MV-4-11 (cell line): ENCODE measurements around the gene CCDC157.

Experiments used
- DNase-seq: peaks from one replicate; lab custom pipeline; 2025; lab: John Stamatoyannopoulos, UW

Gene CCDC157

DNA sequence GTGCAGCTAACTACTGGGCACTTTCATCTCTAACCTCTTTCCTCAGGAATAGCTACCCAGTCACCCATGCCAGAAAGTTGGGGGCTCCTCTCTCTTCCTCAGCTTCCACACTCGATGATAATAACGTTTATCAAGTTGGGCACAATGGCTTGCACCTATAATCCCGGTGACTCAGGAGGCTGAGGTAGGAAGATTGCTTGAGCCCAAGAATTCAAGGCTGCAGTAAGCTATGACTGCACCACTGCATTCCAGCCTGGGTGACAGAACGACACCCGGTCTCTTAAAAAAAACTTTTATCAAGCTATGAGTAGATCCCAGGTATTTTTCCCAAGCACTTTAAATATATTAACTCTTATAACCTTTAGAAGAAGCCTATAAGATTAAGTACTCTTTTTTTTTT, 2.2 kb upstream of the CCDC157 start:
- DNase-seq, result no peak

DNA sequence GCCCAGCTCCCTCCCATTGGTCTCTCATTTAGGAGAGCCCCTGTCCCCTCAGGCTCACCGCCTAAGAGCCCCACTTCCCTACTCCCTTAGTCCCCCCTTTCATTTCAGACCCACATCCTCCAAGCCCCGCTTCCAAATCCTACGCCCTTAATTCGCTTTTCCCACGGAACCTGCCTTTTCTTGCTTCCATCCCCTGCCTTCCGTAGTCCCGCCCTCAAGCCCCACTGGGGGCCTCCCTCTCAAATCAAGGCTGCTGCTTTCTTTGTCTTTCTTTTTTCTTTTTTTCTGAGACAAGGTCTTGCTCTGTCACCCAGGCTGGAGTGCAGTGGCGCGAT, 396 bp downstream of the CCDC157 start:
- no peak for DNase-seq

DNA sequence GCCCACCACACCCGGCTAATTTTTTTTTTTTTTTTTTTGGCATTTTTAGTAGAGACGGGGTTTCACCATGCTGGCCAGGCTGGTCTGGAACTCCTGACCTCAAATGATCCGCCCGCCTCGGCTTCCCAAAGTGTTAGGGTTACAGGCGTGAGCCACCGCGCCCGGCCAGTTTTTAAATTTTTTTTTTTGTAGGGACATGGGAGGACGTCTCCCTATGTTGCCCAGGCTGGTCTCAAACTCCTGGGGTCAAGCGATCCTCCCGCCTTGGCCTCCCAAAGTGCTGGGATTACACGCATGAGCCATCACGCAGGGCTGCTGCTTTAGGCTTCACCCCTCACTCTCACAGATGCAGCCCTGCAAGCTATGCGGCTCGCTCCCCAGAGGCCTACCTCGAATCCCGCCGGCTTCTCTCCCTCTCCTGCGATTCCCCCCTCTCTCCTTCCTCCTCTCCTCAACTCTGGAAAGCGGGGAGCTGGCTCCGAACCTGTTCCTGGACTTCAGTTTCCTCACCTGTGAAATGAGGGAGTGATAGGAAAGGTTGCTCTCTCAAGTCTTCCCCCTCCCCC, 926 bp downstream of the CCDC157 start:
- no peak for DNase-seq

DNA sequence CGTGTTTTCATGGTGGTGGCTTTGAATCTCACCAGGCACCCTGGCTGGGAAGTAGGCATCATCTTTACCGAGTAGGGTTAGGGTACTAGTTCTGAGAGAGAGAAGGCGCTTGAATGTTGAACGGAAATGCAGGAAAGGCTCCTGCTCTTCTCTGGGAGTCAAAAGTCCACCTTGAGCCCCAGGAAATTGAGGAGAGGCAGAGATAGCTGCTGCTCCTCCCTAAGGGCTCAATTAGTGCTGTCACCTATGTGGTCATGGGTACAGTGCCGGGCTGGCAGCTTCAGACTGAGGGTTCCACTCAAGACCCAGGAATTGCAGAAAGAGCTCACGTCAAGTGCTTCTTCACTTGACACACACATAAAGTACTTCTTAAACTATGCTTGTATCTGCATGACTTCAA, 1.7 kb downstream of the CCDC157 start:
- DNase-seq, result no peak

DNA sequence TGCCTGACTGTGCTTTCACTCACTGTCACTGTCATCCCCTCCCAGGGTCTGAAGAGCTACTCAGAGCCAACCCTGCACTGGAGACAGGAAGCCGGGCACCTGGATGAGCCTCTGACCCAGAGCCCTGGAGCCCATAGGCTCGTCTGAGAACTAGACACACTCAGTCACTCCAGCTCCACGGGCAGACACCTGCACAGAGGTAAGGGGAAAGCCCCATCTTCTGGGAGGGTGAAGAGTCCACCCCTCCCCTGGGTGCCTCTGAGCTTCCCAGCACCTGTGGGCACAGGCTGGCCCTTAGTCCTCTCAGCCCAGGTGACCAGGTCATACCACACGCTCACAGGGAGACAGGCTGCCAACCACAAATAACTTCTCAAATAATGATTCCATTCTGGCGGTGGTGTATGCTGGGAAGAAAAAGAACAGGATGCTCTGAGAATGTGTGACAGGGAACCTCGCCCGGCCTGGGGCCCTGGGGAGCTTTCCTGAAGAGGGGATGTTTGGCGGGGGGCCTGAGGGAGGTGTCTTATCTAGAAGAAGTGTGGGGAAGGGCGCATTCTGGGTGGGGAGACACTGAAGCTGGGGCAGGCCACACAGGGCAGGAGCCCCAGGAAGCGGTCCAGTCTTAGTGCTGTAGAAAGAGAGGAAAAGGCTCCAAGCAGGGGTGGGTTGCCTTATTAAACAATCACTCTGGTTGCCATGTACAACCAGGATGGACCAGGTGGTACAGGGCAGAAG, 5.3 kb downstream of the CCDC157 start:
- no peak for DNase-seq

DNA sequence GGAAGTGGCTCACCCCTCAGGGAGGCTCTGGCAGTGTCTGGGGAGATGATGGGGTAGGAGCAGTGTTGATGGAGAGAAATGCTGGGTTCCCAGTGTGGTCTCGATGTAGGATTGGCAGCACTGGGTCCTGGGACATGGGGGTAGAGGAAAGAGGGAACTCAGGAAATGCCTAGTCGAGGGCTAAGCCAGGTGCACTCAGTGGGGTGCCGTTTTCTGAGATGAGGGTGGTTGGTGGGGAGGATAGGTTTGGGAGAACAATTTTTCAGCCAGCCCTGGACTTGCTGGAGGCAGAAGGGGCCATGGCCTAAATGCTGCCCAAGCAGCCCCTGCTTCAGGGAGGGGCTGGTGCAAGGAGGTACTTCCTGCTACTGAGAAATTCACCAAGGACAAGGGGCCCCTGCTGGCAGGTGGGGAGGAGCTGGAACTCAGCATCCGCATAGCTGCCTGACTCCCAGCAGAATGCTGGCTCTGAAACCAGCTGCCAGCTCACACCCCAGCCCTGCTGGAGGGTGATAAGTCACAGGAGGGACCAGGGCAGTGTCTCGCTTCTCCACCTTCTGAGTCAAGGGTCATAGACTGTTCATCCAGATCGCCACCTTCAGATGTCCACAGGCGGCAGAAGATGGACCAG, 6.0 kb downstream of the CCDC157 start:
- DNase-seq, result no peak

DNA sequence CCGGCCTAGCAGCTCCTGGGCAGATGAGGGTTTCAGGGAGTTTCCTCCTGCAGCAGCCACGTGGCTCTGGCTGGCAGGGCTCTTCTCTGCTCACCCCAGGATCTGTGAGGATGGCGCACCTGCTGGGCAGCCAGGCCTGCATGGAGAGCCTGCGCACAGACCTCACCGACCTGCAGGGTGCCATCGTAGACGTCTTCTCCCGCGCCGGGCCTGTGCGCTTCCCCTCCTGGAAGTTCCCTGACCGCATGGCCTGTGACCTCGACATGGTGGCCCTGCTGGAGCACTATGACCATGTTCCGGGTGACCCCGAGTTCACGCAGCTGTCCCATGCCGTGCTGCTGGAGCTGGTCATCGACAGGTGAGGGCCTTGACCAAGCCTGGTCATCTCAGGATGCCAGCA, 9.1 kb downstream of the CCDC157 start:
- DNase-seq, result no peak

DNA sequence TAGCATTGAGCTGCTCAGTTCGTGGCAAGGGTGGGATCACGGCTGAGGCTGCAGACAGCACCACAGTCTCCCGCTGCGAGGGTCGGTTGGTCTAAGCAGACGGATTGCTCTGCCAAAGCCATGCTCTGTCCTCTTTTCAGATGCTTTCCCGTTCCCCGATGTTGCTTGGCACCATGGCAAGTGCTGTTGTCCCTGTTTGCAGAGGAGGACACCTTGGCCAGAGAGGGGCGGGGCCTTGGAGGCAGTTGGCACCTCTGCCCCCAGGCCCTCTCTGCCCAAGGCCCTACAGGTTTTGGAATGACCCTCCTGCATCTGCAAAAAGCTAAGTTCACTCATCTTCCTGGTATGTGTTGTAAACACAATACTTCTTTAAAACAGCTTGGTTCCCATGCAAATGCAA, 11.6 kb downstream of the CCDC157 start:
- no peak for DNase-seq

DNA sequence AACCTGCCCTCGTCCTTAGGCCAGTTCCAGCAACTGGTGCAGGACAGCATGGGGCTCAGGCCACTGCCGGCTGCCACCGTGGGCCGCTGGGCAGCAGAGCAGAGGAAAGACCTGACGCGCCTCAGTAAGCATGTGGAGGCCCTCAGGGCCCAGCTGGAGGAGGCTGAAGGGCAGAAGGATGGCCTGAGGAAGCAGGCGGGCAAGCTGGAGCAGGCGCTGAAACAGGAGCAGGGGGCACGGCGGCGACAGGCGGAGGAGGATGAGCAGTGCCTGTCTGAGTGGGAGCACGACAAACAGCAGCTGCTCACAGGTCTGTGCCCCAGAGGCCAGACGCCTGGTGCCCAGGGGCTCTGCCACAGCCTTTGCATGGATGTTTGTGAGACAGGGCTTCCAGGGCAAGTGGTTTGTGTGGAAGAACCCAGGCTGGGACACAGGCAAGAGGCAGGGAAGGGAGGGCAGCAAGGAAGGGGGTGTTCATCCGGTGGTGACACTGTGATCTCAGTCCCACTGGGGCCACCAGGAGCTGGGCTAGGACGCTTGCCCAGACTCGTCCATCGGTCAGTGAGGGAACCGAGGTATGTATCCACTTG, 13.9 kb downstream of the CCDC157 start:
- no peak for DNase-seq

DNA sequence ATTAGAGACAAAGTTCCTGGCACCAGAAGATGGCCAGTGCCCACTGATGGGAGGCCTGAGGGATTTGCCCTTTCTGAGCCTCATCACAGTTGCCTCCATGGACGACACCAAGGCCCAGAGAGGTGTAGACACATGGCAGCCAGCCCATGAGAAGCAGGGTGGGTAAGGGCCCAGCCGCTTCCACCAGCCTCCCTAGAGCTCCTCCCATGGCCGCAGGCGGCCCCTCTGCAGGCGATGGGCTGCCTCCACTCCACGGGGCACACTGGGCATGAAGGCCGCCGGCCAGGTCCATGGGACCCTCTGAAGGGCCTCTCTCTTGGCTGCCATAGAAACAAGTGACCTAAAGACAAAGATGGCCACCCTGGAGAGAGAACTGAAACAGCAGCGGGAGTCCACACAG, 14.5 kb downstream of the CCDC157 start:
- no peak for DNase-seq

DNA sequence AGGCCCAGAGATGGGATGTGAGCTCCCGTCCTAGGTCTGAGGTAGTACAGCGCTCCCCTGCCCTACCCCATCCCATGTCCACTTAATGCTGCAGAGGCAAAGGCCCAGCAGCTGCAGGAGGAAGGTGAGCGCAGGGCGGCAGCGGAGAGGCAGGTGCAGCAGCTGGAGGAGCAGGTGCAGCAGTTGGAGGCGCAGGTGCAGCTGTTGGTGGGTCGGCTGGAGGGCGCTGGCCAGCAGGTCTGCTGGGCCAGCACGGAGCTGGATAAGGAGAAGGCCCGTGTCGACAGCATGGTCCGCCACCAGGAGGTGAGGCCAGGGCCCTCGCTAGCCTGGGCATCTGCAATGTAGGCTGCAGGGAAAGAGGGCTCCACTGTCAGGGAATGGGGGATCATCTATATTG, 15.2 kb downstream of the CCDC157 start:
- DNase-seq, result no peak

DNA sequence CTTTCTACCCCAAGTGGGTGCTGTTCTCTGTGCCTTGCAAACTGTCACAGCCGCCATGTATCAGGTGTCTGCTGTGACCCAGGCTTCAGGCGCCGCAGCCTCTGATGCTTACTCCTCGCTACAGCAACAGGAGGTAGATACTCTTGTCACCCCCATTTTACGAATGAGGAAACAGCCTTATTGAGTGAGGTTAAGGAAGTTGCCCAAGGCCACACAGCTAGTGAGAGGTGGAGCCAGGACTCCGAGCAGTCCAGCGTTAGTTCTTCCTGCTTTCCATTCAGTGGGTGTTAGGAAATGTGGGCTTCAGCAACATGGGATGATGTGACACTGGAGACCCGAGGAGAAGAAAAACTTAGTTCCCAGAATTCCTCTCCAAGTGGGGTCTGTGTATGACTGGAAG, 16.1 kb downstream of the CCDC157 start:
- peak; percentile 84 for DNase-seq

DNA sequence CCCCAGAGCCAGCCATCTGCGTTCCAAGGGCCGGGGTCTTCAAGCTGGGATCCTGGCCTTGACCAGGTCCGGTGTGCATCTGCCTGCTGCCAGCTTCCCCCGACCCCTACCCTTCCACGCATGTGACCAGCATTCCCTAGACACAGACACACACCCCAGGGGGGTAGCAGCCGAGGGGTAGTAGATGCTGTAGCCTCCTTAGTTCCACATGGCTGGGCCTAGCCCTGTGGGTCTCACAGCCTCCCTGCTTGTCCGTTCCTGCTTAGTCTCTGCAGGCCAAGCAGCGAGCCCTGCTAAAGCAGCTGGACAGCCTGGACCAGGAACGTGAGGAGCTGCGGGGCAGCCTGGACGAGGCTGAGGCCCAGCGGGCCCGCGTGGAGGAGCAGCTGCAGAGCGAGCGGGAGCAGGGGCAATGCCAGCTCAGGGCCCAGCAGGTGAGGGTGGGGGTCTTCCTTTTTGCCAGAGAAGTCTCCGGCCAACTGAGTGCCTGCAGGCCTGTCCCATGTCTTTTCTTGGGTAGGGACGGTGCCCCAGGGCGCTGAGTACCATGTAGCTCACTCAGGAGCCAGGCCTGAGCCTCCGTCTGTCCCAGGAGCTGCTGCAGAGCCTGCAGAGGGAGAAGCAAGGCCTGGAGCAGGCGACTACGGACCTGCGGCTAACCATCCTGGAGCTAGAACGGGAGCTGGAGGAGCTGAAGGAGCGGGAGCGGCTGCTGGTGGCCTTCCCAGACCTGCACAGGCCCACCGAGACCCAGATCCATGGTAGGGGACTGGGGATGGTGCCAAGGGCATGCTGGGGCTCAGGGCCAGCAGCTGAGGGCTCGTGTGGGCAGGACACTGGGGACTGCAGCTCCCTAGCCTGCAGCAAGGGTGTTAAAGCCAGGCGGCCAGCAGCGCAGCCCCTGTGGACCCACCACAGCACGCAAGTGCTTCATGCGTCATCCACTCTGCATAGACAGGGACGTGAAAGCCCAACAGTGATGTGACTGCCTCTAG, 16.8 kb downstream of the CCDC157 start:
- no peak for DNase-seq

DNA sequence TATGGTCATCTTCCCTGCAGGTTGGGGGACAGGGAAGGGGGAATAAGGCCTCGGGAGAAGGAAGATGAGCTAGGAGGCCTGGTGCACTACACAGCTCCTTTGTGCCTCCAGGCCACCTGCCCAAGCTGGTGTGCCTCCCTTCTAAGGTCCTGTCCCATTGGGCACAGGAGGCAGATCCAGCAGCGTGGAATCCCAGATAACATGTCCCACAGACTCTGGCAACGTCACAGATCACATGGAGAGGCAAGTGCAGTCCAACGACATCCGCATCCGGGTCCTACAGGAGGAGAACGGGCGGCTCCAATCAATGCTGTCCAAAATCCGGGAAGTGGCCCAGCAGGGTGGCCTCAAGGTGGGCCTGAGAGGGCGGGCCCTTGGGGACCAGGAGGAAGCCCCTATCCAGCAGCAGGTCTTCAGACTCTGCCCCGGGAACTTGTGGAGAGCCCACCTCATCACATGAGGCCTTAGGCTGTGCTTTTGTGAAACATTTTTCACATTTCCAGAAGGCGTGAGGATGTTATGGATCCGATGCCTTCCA, 18.6 kb downstream of the CCDC157 start:
- no peak for DNase-seq

DNA sequence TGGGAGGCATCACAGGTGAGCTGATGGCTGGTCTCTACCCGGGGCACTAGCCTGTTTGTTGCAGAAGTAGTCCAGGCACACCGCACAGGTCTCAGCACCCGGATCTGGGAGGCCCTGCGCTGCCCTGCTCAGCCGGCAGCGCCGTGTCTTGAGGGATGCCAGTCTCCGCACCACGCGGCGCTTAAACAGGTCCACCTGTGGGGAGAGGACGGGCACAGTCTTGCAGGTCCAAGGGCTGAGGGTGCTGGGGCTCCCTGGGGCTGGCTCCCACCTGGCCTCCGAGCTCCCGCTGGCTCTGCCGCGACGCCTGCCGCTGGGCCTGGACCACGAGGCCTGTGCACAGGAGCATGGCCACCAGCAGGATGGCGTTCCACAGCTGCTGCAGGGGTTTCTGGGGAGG, 23.2 kb downstream of the CCDC157 start:
- DNase-seq, result no peak

DNA sequence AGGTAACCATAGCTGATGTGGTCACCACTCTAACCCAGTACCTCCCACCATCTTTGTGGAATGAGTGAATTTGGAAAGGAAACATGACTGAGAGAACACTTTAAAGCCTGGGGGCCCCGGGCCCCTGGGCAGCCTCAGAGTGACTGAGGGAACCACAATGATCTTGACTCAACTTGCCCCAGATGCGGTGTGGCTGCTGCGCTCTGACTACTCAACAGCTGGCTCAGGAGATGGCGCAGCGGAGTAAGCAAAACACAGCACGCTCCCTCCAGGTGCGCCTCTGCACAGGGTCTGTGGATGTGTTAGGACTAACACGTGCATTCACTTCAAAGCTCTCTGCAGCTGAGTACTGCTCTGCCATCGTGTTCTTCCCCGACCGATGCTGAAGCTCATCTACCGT, 24.5 kb downstream of the CCDC157 start:
- DNase-seq, result no peak

DNA sequence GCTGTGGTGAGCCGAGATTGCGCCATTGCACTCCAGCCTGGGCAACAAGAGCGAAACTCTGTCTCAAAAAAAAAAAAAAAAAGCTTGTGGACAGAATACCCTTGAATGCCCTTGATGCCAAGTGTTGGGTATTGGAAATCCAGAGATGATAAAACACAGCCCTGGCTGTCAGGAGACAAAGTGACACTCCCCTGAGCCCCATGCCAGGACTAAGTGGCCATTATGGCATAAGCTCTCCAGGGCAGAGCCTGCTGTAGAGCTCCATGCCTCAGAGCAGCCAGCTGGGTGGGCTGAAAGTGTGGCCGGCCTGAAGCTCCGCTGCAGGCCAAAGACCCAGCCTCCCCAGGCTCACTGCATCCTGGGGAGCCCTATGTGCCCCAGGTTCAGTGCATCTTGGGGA, 25.5 kb downstream of the CCDC157 start:
- no peak for DNase-seq

DNA sequence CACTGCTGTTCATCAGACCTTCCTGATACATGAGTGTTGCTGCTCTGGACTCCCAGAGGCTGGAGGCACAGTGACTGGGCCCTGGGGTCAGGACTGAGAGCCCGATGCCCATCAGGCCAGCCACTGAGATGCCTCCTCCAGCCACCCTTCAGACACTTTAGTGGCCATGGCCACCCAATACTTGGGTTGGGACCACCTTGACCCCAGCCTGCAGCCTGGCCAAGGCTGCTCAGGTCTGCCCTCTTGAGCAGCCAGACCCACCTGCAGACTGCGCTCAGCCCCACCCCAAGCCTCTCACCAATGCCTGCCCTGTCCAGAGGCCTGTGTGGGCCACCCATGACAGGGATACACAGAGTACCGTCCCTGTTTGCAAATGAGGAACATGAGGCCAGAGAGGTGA, 26.3 kb downstream of the CCDC157 start:
- DNase-seq, result no peak

DNA sequence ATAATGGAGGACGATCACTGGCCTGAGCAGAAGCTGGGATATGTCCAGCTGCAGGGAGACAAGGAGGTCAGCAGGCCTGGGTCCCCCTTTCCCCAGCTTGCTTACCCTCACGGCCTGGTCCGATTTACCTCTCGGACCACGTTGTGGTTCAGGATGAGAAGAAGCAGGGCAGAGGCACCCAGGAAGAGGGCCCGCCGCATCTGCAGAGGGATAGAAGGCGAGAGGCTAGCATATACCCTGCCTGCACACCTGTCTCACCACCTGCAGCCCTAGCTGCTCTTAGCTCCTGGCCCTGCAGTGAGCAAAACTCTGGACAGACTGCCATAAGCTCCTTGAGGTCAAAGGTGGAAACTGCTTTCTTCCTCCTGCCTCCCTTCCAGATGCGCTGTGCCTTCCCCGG, 29.1 kb downstream of the CCDC157 start:
- no peak for DNase-seq

DNA sequence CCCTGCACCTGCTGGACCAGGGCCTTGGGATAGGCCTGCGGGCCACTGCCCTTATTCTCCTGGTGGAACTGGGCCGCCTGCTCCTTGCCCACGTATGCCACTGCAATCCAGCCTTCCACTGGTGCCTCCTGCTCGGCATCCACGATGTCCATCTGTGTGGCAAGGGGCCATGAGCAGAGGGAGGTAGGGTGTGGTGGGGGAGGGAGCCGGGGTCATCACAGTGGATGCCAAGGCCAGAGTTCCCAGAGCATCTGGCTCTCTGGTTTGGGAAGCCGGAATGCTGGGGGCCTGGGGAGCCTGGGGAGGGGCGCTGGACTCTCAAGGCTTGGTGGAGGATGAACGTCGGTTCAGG, 29.8 kb downstream of the CCDC157 start:
- DNase-seq, result no peak

DNA sequence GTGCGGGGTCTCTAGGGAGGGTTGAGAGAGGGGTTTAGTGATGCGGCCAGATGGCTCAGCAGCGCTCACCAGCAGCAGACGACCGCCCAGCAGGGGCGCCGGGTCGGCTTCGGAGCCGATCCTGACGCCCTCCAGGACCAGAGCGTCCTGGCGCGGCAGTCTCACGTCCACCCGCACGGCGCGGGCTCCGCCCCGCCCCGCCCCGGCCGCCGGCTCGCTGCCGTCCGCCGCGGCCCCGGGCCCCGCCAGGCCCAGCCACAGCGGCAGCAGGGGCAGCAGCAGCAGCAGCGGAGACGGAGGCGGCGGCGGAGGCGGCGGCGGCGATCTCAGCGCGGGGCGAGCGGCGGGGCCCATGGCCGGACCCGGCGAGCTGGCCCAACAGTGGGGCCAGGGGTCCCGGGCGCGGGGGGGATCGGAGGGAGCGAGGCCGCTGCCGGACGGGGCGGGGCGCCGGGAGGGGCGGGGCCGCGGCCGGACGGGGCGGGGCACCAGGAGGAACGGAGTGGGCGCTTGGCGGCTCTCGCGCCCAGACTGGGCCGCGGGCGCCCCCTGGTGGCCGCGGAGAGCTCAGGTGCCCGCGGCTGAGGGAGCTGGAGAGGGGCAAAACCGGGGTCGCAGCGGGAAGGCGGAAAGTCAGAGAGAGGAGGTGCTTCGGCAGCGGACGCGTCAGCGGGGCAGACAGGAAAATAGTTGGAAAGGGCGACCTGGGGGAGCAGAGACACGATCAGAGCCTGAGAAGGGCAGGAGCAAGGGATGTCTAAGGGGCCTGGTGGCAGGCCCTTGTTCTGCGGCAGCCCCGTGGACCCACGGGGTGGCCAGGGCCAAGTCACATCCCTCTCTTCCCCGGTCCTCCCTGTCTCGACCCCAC, 30.4 kb downstream of the CCDC157 start, which contains the start of gene RNF215:
Gene RNF215, minus strand, starts transcription at position 452 of the 868 bp plus-strand sequence. Its CDS starts 98 bp downstream, at position 354.
- DNase-seq, result peak; percentile 61
